MM.1S (cell line): ENCODE data around the gene IPCEF1.

Experiments used
- DNase-seq: peaks from one replicate; pipeline ENCODE4 v3.0.0-alpha.2; 2015
- H2AFZ ChIP-seq: fragments of 300-600 bp; sonication (generic); 2 replicates; pipeline ENCODE4 v1.6.0; 2016; ENCODE audit warnings: antibody characterized with exemption, low read length
- H3F3A ChIP-seq: fragments of 300-600 bp; sonication (generic); 2 replicates; pipeline ENCODE4 v1.6.1; 2016; ENCODE audit warnings: mild to moderate bottlenecking, antibody characterized with exemption, low read length, moderate library complexity, mixed read lengths; ENCODE audit not compliant: insufficient read depth
- H3K27ac ChIP-seq: fragments of 300-600 bp; sonication (generic); 2 replicates; pipeline ENCODE4 v1.5.1; 2016; ENCODE audit warnings: mild to moderate bottlenecking, low read length
- H3K27me3 ChIP-seq: fragments of 300-600 bp; sonication (generic); replicated peaks from 2 replicates; pipeline ENCODE4 v1.6.0; 2016; ENCODE audit warnings: low read length; ENCODE audit not compliant: insufficient read depth
- H3K36me3 ChIP-seq: fragments of 300-600 bp; sonication (generic); replicated peaks from 2 replicates; pipeline ENCODE4 v1.6.1; 2016; ENCODE audit warnings: mild to moderate bottlenecking, low read length, mixed read lengths; ENCODE audit not compliant: insufficient read depth
- H3K4me1 ChIP-seq: fragments of 300-600 bp; sonication (generic); 2 replicates; pipeline ENCODE4 v1.6.1; 2016; ENCODE audit warnings: low read length, mixed read lengths
- H3K4me2 ChIP-seq: fragments of 300-600 bp; sonication (generic); 2 replicates; pipeline ENCODE4 v1.6.0; 2016; ENCODE audit warnings: low read depth, low read length
- H3K4me3 ChIP-seq: fragments of 300-600 bp; sonication (generic); 2 replicates; pipeline ENCODE4 v1.5.1; 2016; ENCODE audit warnings: low read length, mixed read lengths
- H3K79me2 ChIP-seq: fragments of 300-600 bp; sonication (generic); 2 replicates; pipeline ENCODE4 v1.6.1; 2016; ENCODE audit warnings: mixed run types, low read length, mixed read lengths
- H3K9ac ChIP-seq: fragments of 300-600 bp; sonication (generic); 2 replicates; pipeline ENCODE4 v1.6.1; 2016; ENCODE audit warnings: low read length, mixed read lengths
- H3K9me2 ChIP-seq: fragments of 300-600 bp; sonication (generic); replicated peaks from 2 replicates; pipeline ENCODE4 v1.6.1; 2016; ENCODE audit warnings: mild to moderate bottlenecking, low read length, mixed read lengths; ENCODE audit not compliant: insufficient read depth
- H3K9me3 ChIP-seq: fragments of 300-600 bp; sonication (generic); replicated peaks from 2 replicates; pipeline ENCODE4 v1.6.1; 2016; ENCODE audit warnings: mild to moderate bottlenecking, low read length, mixed read lengths; ENCODE audit not compliant: insufficient read depth
- H4K20me1 ChIP-seq: fragments of 300-600 bp; sonication (generic); 2 replicates; pipeline ENCODE4 v1.6.1; 2016; ENCODE audit warnings: mild to moderate bottlenecking, low read length, moderate library complexity, mixed read lengths; ENCODE audit not compliant: insufficient read depth
- EZH2 ChIP-seq: fragments of 300-600 bp; sonication (generic); optimal IDR thresholded peaks from 2 replicates; pipeline ENCODE3; 2017; ENCODE audit warnings: low read depth, mild to moderate bottlenecking, antibody characterized with exemption, low read length, mixed read lengths
- EZH2phosphoT487 ChIP-seq: fragments of 300-600 bp; sonication (generic); IDR thresholded peaks from 2 replicates; pipeline ENCODE4 v1.6.1; 2018; ENCODE audit warnings: antibody characterized with exemption, low read length
- TF ChIP-seq, protein P1 (sequence below): fragments of 300-600 bp; sonication (generic); IDR thresholded peaks from 2 replicates; pipeline ENCODE4 v1.5.1; 2016; ENCODE audit warnings: antibody characterized with exemption, low read length, mixed read lengths

IPCEF1 gene, protein sequence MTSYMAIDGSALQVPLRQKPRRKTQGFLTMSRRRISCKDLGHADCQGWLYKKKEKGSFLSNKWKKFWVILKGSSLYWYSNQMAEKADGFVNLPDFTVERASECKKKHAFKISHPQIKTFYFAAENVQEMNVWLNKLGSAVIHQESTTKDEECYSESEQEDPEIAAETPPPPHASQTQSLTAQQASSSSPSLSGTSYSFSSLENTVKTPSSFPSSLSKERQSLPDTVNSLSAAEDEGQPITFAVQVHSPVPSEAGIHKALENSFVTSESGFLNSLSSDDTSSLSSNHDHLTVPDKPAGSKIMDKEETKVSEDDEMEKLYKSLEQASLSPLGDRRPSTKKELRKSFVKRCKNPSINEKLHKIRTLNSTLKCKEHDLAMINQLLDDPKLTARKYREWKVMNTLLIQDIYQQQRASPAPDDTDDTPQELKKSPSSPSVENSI

DNA sequence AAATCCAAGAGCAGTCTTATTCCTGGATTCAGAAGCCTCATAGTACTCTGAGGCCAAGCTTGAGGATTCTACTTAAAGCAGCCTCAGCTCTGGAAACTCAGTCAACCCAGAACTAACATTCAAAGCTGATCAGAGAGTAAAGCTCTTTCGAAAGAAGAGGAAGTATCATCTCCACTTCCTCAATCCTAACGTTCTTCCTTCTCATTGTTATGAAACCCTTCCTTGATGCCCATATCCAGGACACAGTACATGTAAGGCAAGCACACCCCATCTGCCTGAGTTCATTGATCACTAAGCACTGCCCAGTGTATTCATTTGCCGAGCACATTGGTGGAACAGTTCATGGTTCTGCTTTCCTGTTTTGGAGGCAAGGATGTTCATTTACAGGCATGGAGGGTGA is at the start of gene IPCEF1:
Gene IPCEF1, minus strand, starts transcription at position 114 of the 400 bp plus-strand sequence. CDS start 90,856 bp downstream, outside the sequence.
- TF ChIP-seq EZH2phosphoT487 (no peak), EZH2 (no peak)
- TF ChIP-seq, protein P1, sequence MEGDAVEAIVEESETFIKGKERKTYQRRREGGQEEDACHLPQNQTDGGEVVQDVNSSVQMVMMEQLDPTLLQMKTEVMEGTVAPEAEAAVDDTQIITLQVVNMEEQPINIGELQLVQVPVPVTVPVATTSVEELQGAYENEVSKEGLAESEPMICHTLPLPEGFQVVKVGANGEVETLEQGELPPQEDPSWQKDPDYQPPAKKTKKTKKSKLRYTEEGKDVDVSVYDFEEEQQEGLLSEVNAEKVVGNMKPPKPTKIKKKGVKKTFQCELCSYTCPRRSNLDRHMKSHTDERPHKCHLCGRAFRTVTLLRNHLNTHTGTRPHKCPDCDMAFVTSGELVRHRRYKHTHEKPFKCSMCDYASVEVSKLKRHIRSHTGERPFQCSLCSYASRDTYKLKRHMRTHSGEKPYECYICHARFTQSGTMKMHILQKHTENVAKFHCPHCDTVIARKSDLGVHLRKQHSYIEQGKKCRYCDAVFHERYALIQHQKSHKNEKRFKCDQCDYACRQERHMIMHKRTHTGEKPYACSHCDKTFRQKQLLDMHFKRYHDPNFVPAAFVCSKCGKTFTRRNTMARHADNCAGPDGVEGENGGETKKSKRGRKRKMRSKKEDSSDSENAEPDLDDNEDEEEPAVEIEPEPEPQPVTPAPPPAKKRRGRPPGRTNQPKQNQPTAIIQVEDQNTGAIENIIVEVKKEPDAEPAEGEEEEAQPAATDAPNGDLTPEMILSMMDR: no peak
- no peaks in the 10 kb centered on the region for H4K20me1 ChIP-seq
- no peaks in the 10 kb centered on the region for H3K9me3 ChIP-seq
- H2AFZ ChIP-seq: no peak within 1 kb of the TSS
- H3K79me2 ChIP-seq: no peaks in the 10 kb centered on the region
- no peaks in the 10 kb centered on the region for H3K27me3 ChIP-seq
- no peaks in the 10 kb centered on the region for H3K9me2 ChIP-seq
- H3K36me3 ChIP-seq: no peaks in the 10 kb centered on the region
- no peak for DNase-seq
- no peaks in the 10 kb centered on the region for H3K4me1 ChIP-seq
- H3K9ac ChIP-seq: no peak within 1 kb of the TSS
- no peak within 1 kb of the TSS for H3K4me2 ChIP-seq
- no peak within 1 kb of the TSS for H3K4me3 ChIP-seq
- no peak within 1 kb of the TSS for H3K27ac ChIP-seq
- H3F3A ChIP-seq: no peaks in the 10 kb centered on the region

DNA sequence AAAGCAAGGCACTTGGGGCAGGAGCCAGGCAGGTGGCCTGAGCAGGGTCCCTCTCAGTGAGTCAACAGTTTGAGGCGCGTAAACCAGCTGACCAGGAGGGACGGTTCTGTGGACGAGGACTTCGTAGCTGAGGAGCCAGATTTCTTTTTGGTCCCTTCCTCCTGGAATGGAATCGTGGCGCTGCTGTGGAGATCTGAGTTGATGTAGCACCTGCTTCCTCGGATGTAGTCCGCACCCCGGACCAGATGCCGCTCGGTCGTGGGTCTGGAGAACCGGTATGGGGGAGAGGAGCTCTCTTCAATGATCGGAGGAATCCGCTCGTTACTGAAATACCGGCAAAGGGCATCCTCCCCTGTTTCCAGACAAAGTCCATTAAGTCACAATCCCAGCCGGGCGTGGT is 49.7 kb upstream of the IPCEF1 start:
- Histone ChIP-seq H2AFZ (no peak overlapping the region), H3F3A (no peaks in the 10 kb centered on the region), H3K36me3 (no peaks in the 10 kb centered on the region), H3K9me3 (no peaks in the 10 kb centered on the region), H3K4me3 (no peak overlapping the region), H3K4me2 (no peak overlapping the region), H3K79me2 (no peaks in the 10 kb centered on the region), H4K20me1 (no peaks in the 10 kb centered on the region), H3K4me1 (no peaks in the 10 kb centered on the region), H3K9me2 (no peaks in the 10 kb centered on the region), H3K27ac (no peak overlapping the region), H3K27me3 (no peaks in the 10 kb centered on the region), H3K9ac (no peak overlapping the region)
- DNase-seq: no peak
- TF ChIP-seq EZH2 (no peak), EZH2phosphoT487 (no peak)
- TF ChIP-seq, protein P1: no peak

DNA sequence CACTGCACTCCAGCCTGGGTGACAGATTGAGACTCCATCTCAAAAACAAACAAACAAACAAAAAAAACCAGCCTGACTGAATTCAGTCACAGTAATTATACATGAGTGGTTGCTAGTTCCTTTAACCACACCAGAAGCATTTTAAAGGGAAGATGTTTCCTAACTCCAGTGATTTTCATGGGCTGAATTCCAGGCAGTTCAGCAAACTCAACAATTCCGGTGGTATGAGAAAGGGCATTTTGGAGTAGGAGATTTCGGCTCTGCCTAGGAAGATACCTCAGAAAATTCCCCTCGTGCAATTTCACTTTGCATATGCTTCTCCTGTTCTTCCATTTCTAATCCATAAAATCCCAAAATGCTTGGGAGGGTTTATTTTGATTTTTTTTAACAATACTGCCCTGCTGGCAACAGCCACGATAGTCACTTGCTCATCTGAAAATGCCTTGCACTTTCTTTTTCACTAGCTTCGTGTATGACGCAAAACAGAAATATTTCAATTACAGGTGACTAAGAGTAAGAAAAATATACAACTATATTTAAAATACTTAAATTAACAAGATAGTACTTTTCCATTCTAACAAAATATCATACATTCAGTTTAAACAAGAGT is 48.3 kb upstream of the IPCEF1 start:
- Histone ChIP-seq H3K4me2 (no peak overlapping the region), H3K9me2 (no peaks in the 10 kb centered on the region), H3K27ac (no peak overlapping the region), H3K79me2 (no peaks in the 10 kb centered on the region), H3K9me3 (no peaks in the 10 kb centered on the region), H3K27me3 (no peaks in the 10 kb centered on the region), H4K20me1 (no peaks in the 10 kb centered on the region), H3F3A (no peaks in the 10 kb centered on the region), H3K9ac (no peak overlapping the region), H3K4me1 (no peaks in the 10 kb centered on the region), H3K36me3 (no peaks in the 10 kb centered on the region), H3K4me3 (no peak overlapping the region), H2AFZ (no peak overlapping the region)
- TF ChIP-seq, protein P1: no peak
- no peak for TF ChIP-seq EZH2
- no peak for TF ChIP-seq EZH2phosphoT487
- DNase-seq: no peak
